Activated CD4-positive, CD25-positive, alpha-beta regulatory T cell treated with anti-CD3 and anti-CD28 coated beads, Interleukin-2, amount 50 U/mL, for 16 hours (primary cell): ENCODE results near the gene LRIG1.

ENCODE experiments used
- DNase-seq: peaks from one replicate; pipeline ENCODE4 v3.0.0-alpha.2; 2020; ENCODE audit warnings: low read depth, low spot score

LRIG1 gene

DNA sequence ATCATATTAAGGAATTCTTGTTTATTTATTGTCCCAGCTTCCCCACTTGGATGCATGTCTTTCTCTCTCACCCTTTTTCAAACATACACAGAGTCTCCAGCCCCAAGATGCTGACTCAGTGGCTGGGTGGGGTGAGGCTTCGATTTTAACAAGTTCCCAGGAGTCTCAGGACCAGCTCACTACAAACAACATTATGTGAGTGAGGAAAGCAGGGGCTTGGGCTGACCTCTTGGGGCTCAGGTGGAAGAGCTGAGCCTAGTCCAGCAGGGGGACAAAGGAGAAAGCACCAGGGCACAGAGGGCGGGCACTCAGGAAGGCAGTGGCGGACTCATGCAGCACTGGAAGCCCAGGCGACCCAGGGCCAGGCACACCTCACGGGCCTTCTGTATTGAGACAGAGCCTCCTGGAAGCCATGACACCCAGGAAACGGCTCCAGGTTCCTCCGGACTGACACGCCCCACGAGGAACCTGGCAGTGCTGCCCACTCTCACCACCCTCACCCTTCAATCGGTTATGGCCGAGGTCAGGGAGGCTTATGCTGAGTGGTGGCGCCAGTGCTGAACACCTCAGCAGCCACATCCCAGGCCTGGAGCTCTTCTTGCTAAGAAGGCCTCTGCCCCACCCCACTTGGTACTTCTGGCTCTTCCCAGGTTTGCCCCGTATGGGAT lies 97.4 kb downstream of the LRIG1 start:
- DNase-seq: no peak

DNA sequence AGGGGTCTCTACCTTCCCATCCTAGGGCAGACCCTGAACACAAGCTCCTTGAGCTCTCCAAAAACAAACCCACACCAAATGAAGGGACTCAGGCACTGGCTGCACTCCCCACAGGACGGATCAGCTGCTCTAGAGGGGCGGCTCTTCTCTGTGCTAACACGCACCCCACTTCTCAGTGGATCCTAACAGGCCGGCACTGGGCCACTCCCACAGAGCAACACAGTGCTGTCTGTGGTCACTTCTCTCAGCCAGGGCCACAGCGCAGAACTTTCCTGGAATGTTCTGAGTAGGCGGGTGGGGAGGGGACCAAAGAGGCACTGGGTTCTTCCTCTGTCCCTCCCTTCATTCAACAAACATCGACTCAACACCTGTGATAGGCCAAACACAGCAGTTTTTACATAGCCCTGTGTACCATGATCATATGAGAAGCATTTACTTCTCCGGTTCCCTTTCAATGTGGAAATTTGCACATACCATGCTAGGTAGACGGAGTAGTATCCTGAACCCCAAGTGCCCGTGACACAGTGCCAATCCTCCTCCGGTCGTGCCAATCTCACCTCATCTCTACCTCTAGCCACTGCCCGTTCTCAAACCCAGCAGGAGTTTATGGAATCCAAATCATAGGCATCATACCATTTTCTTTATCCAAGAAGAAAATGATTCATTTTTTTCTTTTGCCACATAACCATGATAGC lies 98.1 kb downstream of the LRIG1 start:
- DNase-seq: no peak

DNA sequence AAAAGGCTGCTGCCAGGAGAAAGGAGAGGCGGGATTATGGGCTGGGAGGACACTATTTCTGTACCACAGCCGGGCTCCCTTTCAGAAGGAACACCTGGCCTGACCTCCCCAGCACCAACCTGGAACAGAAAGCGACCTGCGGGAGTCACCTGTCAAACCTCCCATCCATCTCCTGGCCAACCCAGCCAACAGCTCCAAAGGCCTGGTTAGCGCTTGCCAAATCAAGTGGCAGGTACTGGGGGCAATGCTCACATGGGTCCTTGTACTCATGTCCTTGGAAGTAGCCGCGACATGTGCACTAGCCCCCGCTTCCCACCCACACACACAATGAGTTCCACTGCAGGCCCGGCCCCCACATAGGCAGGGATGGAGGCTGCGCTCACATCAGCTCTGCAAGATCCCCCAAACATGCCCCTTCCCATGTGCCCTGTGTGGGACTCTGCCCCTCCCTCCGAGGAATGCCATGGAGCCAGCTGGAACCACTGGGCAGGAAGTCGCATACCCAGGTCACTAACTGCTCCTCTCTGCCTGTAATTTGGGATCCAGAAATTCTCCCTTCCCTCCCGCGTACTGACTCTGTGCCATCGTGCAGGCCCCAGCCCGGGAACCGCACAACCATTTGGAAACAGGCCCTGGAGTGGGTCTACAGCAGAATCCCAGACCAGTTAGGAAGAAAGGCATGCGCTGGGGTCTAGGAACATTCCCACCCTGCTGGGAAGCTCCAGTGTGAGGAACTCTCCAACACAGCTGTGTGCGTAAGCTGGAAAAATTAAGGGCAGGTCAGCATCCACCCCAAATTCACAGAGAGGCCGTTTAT lies 98.9 kb downstream of the LRIG1 start:
- DNase-seq: no peak

DNA sequence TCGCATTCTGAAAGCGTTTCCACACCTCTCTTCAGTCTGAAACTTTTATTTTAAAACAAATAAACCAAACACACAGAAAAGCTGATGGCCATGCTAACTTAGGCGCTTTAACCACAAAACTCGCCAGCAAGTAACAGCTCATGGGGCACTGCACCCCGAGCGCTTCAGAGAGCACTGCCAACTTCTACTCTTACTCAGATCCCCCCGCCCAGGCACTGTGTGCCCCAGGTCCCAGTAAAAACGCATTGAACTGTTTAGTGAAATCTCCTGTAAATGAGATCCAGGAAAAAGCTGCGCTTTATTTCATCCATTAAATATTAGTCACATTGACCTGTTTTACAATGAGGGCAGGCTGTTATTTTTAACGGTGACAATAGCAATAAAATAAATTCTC lies 99.7 kb downstream of the LRIG1 start:
- no peak for DNase-seq

DNA sequence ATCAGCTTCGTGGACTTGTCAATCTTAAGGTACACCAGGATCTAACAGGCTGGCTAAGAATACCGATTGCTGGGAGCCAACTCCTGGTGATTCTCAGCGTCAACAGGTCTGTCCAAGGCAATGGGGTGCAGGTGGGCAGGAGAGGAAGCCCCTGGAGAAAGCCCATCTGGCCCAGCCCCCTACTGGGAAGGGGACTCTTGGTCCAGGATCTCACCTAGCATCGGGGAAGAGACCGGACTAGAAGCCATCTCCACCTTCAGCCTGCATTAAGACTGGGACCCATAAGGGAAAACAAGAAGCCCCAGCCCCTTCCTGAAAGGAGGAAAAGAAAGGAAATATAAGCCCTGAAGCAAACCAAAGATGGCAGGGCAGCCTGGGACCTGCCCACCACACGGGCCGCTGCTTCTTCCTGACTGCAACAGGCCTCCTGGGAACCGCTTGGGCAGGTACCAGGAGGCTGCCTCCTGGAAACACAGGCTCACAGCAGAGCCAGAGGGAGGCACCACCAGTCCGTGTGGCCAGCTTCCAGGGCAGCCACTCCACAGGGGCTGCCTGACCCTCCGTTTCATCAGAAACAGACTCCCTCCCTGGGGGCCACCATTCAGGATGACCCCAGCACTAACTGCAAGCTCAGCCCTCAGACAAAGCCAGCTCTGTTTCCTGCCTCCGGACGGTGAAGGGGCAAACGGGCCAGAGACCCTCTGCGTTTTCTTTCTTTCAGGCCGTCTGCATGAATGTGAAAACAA lies 100.2 kb downstream of the LRIG1 start:
- DNase-seq: no peak

DNA sequence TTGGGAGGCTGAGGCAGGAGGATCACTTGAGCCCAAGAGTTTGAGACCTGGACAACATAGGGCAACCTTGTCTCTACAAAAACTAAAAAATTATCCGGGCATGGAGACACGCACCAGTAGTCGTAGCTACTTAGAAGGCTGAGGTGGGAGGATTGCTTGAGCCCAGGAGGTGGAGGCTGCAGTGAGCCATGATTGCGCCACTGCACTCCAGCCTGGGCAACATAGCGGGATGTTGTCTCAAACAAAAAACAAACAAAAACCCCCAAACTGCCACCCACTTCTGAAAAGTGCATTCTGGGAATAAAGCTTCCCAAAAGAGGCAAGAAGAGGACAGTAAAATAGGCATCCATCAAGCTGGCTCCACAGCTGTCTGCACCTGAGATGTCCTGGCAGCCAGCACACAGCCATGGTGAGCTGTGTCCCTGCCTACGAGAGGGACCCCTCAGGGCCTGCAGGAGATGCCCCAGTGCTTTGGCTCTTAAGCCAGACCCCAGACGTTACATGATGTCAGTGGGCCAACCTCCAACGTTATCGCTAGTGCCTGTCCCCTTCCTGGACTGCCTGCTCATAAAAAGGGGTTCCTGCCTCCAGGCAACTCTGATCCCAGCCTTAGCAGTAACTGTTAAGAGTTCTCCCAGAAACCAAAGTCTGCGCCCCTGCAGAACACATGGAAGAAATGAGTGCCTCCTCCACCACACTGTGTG lies 101.1 kb downstream of the LRIG1 start:
- no peak for DNase-seq

DNA sequence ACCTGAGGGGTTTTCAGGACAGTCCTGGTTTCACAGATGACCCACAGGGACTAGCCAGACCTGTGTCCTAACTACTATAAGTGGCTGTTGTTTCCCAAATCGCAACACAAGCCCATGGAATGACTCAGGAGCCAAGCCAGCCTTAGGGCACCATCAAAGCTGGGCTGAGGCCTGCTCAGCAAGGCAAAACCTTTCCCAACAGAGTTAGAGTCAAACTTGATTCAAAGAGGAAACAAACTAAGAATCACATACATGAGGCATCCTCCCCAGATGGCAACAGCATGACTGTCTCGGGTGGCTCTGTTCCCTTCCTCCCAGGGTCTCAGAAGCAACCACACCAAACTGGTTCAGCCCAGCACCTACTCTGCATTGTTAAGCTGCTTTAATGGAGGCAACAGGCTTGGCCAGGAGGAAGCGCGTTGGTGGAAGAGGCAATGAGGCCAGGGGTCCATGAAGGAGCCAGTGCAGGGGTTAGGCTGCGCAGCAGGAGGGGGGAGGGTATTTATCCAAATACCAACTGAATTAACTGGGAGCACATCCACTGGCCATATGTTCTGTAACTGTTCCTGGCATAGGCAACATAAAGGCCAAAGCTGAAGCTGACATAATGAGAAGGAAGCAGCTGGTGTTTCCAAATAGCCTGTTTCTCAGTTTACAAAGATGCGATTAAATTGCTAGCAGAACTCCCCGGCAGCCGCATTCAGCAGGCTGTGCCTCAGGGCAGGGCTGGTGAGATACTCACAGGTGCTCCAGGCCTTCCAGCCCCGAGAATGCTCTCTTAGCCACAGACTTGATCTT lies 102.4 kb downstream of the LRIG1 start:
- DNase-seq: no peak

DNA sequence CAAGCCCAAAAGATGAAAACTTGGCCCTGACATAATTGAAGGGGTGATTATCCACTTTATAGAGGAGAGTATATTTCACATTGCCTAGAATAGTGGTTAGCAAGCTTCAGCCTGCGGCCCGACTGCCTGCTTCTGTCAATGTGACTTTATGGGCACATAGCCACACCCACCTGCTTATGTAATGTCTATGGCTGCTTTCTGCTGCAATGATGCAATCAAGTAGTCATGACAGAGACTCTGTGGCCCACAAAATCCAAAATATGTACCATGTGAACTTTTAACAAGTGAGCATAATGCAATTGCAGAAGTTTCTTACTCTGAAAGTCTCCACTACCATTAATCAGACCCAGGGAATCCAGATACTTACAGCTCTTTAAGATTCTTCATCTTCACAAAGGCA lies 103.1 kb downstream of the LRIG1 start:
- no peak for DNase-seq

DNA sequence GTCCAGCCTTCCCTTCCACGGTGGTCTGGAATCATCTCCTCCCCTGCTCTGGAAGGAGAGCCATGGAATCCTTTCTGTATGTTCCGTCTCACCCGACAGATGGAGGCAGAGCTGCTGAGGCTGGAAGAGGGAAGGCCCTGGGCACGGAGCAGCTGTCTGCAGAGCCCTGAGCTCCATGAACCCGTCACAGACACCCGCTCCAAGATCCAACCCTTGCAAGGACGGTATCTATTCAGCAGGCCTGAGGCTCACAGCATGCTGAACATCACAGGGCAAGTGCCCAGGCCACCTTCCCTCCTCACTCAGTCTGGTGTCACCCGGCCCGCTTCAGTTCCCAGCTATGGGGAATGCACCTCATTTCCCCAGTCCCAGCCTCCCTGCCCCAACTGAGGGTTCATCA lies 103.9 kb downstream of the LRIG1 start:
- DNase-seq: no peak

DNA sequence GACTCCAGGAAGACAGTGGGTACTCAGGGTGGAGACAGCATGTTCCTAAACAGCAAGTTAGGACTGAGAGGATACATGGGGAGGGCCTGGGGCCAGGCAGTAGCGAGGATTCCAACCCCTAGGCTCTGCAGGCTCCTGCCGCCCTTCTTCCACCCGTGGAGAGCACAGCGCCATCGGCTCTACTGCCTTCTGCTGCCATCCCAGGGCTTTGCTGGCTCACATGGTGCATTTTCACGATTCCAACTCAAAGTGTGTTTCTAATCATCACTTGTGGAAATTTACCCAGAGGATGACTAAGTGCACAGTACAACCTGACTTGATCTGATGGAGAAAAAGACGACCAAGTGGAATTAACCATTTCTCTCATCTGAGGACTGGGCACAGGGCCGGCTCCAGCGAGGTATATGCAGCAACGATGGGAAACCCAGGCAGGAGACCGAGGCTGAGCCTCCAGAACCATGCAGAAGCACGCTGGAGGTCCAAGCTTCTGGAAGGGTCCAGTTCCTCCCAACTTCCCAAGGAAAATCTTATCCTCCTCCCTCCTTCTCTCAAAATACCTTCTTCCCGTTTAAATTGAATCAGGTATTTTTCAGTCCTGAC lies 104.6 kb downstream of the LRIG1 start:
- DNase-seq: no peak

DNA sequence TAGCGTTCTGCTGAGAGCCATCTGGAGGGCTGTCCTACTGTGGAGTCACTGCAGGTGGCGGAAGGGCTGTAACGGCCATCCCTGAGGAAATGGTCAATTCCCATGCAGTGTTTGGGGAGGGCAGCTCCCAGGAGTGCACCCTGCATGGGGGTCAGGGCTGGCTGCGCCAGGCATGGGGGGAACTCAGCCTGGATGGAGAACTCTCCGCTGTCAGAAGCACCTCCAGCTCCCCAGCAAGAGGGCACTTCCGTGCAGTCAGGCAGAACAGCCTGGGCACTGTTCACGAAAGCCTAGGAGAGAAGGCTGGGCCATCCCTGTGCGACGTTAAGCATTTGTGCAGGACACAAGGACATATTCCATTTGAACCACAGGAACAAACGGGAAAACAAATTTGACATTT lies 105.2 kb downstream of the LRIG1 start:
- DNase-seq: no peak

DNA sequence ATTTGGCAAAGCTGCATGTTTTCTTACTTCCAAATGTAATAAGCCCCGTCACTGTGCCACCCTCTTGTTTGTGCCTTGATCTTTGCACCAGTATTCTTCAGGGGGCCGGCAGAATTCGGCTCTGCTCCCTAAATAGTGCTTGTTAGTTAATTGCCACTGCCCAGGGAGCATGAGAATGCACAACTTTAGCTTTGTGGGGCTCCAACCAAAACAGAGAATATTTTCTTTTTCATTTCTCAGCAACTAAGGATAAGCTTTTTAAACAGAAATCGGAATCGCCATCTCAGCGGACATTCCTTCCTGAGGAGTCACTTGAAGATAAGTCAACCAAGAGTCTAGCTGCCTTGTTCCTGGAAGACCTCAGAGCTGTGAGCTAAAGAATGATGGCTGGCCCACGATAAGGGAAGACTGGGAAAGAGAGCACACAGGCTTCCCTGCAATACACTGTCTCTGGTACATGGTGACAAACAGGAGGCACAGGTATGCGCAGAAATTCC lies 106.0 kb downstream of the LRIG1 start:
- no peak for DNase-seq

DNA sequence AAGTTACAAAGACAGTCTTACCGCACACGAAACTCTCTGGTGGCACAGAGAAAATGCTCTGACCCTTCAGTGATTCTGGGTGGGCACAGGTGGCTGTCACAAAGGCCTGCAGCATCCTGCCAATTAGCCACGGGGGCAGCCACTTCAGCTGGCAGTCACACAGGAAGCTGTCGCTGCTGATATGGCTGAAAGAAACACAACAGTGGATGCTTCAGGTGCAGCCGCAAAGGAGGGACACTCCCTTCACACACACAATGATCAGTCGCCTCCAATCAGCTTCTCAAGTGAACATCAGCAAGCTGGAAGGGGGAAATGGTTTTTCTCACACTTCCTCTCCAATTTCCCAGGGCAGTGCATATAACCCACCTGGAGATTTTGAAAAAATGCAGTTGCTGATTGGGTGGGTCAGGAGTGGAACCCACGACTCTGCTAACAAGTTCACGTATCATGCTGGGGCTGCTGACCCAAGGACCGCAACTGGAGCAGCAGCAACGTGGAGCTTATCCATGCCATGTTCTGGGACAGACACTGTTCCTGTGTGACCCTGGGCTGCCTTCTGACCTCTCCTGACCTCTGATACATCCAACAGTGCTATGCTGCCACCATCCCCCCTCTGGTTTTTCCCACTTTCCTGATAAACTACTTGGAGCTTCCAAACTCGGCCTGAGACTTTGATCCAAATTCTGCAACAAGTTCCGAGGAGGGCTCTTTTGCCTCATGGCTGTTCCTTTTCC lies 106.6 kb downstream of the LRIG1 start:
- DNase-seq: peak; percentile 26

DNA sequence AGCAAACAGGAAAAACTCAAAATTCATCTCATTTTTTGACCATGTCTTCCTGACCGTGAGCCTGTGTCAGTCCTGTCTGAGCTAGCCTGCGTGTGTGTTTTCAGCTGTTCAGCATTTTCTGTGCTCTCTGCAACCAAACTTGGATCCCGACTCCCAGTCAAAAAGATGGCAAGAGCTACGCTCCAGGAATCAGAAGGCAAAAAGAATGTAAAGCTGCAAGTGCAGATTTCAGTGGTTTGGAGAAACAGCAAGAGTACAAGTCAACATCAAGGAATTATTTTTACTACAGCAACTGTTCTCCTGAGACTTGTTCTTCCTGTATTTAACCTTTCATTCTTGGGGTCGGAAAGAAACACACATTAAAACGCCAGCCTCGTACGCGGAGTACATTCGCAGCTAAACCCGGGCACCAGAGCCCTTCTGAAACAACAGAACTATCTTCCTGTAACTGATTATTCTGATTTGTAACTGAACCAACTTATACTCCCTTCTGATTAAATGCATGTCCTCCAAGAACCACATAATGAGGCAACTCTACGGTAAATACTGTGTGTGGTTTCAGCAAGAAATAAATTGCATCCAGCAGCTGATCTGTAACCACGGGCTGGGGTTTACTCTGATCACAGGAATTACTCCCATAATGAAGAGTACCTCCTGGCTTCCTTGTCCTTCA lies 107.4 kb downstream of the LRIG1 start:
- no peak for DNase-seq

DNA sequence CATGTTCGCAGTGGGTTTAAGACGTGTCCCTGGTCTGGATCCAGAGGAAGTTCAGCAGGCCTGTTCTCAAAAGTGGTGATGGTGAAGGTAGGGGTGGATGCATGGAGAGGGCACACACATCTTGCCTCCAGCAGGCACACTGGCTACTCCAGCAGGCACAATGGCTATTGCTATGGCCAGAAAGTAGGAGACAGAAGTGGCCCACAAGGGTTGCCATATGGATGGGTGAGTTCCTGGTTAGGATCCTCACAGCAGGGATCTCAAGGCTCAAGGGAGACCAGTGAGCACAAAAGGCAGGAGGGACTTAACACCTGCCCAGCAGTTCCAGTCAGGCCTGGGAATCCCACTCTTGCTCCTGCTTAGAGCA lies 107.9 kb downstream of the LRIG1 start:
- DNase-seq: no peak

DNA sequence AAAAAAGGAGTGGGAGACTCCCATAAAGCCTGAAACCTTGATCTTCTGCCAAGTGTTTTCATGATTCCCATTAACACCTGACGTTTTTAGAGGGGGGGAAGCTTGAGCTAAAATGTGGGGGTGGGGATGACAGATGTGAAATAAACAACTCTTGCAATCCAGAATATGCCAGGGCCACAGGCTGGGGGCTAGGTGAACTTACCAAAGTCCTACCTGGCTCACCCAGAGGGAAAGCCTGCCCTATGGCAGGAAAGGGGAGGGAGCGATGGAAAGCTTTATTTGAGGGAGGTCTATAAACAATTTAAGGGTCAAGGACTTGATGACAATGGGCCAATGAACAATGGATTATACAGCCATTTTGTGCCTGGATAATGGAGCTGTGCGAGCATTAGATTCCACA lies 108.3 kb downstream of the LRIG1 start:
- no peak for DNase-seq

DNA sequence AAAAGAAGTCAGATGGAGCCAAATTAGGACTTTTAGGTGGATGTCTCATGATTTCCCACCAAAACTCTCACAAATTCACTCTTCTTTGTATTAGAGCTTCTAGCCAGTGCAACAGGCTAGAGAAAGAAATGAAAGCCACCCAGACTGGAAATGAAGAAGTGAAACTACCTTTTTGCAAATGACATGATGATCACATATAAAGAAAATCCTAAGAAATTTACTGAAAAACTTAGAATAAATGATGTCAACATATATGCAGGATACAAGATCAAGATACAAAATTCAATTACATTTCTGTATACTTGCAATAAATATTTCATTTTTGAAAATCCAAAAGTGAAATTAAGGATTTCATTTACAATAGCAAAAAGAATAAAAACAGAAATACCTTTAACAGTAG lies 110.8 kb downstream of the LRIG1 start:
- DNase-seq: no peak

DNA sequence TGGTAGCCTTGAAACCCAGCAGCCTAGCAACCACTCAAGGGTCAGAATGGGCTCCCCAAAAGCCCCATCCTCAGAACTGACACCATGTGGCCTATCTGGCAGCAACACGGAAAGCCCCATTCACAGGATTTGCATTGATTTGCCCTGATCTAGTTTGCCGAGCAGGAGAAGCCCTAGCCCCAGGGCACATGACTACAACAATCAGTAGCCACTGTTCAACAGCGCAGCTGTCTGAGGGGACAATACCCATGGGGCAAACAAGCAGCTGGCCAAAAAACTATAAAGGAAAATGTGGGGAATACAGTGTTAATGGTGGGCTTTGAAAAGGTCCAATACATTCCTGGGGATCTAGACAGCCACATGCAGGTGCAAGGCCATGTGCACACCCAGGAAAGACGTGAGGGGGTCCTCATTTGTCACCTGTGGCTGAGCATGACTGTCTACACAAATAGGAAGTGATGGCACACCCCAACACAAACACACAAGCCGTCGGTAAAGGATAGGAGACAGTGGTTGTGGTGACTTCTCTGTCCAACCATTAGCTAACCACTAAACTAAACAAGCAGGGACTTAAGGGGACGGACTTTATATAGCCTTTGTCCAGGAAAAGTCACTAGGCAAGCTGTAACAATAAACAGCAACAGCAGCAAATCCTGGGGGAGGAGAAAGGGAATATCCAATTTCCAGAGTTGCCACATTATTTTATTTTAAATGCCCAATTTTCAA lies 113.7 kb downstream of the LRIG1 start:
- DNase-seq: no peak
